HepG2 (cell line): ENCODE measurements around the gene C2orf81. TPM values are rescaled to one million over a fixed set of nuclear protein-coding genes. Genes with fewer than 3 reads are reported as not detected.

ENCODE experiments used
- ADNP ChIP-seq: sonication (generic); formaldehyde crosslinking; IDR thresholded peaks from 2 replicates; pipeline ENCODE4 v1.4.0; 2020; ENCODE audit warnings: missing genetic modification reagents
- ARHGAP35 ChIP-seq: sonication (generic); formaldehyde crosslinking; IDR thresholded peaks from 2 replicates; pipeline ENCODE4 v1.9.0; 2022; ENCODE audit warnings: mild to moderate bottlenecking, inconsistent platforms, moderate library complexity, missing genetic modification reagents, borderline replicate concordance
- CCAR2 ChIP-seq: fragments of 200-400 bp; formaldehyde crosslinking; optimal IDR thresholded peaks from 2 replicates; pipeline ENCODE3; 2018; ENCODE audit warnings: low read depth, mild to moderate bottlenecking, low read length, moderate library complexity
- HMGXB3 ChIP-seq: sonication (generic); formaldehyde crosslinking; IDR thresholded peaks from 2 replicates; pipeline ENCODE4 v1.4.0; 2020; ENCODE audit warnings: missing genetic modification reagents, borderline replicate concordance
- HOXA3 ChIP-seq: sonication (generic); formaldehyde crosslinking; IDR thresholded peaks from 2 replicates; pipeline ENCODE4 v1.5.0; 2020; ENCODE audit warnings: missing genetic modification reagents
- SYNCRIP ChIP-seq: fragments of 200-400 bp; formaldehyde crosslinking; IDR thresholded peaks from 2 replicates; pipeline ENCODE4 v1.6.1; 2018; ENCODE audit warnings: mild to moderate bottlenecking, low read depth, low read length; ENCODE audit not compliant: insufficient read depth
- ZBTB40 ChIP-seq, 2 experiments: fragments of 450-650 bp in 1 of 2; sonication (generic) in 1 of 2; formaldehyde crosslinking in 1 of 2; IDR thresholded peaks; 2 replicates each; pipeline versions ENCODE4 v1.6.1 to v1.8.0; 2016 to 2022; ENCODE audit warnings: antibody characterized with exemption in 1 of 2, mild to moderate bottlenecking in 1 of 2, missing genetic modification reagents in 1 of 2
- ZFP41 ChIP-seq: sonication (generic); formaldehyde crosslinking; IDR thresholded peaks from 2 replicates; pipeline ENCODE4 v1.4.0; 2020; ENCODE audit warnings: mild to moderate bottlenecking, missing genetic modification reagents, borderline replicate concordance
- ZNF142 ChIP-seq: sonication (generic); formaldehyde crosslinking; IDR thresholded peaks from 2 replicates; pipeline ENCODE4 v1.4.0; 2020; ENCODE audit warnings: missing genetic modification reagents
- ZNF629 ChIP-seq: sonication (generic); formaldehyde crosslinking; conservative IDR thresholded peaks from 2 replicates; pipeline ENCODE4 v1.5.0; 2020; ENCODE audit warnings: missing genetic modification reagents
- polyA plus RNA-seq, 8 experiments: library from polyadenylated mRNA; depleted of rRNA in 3 of 8; stranded (reverse) in 7 of 8; unstranded in 1 of 8; fragments of >200 nt; fragmentation: Illumina TruSeq in 4 of 8; extraction: Trizol in 4 of 8; gene quantifications; 2 replicates each; pipeline versions ENCODE4 v1.2.1 to v1.2.3, GENCODE V29; 2011 to 2016; ENCODE audit warnings: low read depth in 4 of 8, missing spikeins in 1 of 8, mixed read lengths in 1 of 8; ENCODE audit not compliant: insufficient read depth in 1 of 8
- total RNA-seq, 5 experiments: library from RNA; depleted of rRNA; stranded (reverse); fragments of >200 nt; fragmentation: Illumina TruSeq; extraction: Trizol; gene quantifications; 2 replicates each; pipeline ENCODE4 v1.2.3, GENCODE V29; 2016; ENCODE audit warnings: low read depth in 1 of 5

The C2orf81 gene
- total and polyA plus RNA-seq, 2 of the 13 experiments (the other 11 are each of a cell fraction or from before 2014, with no cell fraction given) = 0.15 to 0.17 TPM

GRCh38 chr2:74424995-74425406 lies 3.6 kb upstream of the C2orf81 start (continued):
- TF ChIP-seq ZBTB40 (IDR thresholded peaks at IDR 0.05) (no peak), ZBTB40 (CRISPR knock-in tag; IDR thresholded peaks at IDR 0.05) (no peak), ZNF629 (no peak), HMGXB3 (CRISPR knock-in tag) (no peak), CCAR2 (no peak), HOXA3 (no peak), SYNCRIP (no peak), ADNP (CRISPR knock-in tag) (no peak), ZNF142 (CRISPR knock-in tag) (no peak), ZFP41 (no peak), ARHGAP35 (CRISPR knock-in tag) (no peak)
